Hepatocyte (in vitro differentiated cells): Measurements from ENCODE around the gene GRIN3A. TPM values are rescaled to one million over a fixed set of nuclear protein-coding genes. Genes with fewer than 3 reads are reported as not detected.

Source experiments
- DNase-seq: peaks from one replicate; pipeline ENCODE4 v3.0.0-alpha.2; 2016; ENCODE audit warnings: low spot score
- H2AFZ ChIP-seq: fragments of 200-600 bp; sonication (generic); 2 replicates; pipeline ENCODE4 v1.6.0; 2016; ENCODE audit warnings: antibody characterized with exemption, mild to moderate bottlenecking
- H3K27ac ChIP-seq: fragments of 200-600 bp; sonication (generic); 2 replicates; pipeline ENCODE4 v1.5.1; 2016; ENCODE audit warnings: mild to moderate bottlenecking
- H3K27me3 ChIP-seq: fragments of 200-600 bp; sonication (generic); 2 replicates; pipeline ENCODE4 v1.6.1; 2016
- H3K36me3 ChIP-seq: fragments of 200-600 bp; sonication (generic); replicated peaks from 2 replicates; pipeline ENCODE4 v1.5.1; 2016; ENCODE audit warnings: low read depth; ENCODE audit not compliant: insufficient read depth
- H3K4me1 ChIP-seq: fragments of 200-600 bp; sonication (generic); 2 replicates; pipeline ENCODE4 v1.5.1; 2016; ENCODE audit warnings: mild to moderate bottlenecking, moderate library complexity; ENCODE audit not compliant: insufficient read depth
- H3K4me2 ChIP-seq: fragments of 200-600 bp; sonication (generic); 2 replicates; pipeline ENCODE4 v1.6.0; 2016
- H3K4me3 ChIP-seq: fragments of 200-600 bp; sonication (generic); 2 replicates; pipeline ENCODE4 v1.5.1; 2016; ENCODE audit warnings: mild to moderate bottlenecking
- H3K79me2 ChIP-seq: fragments of 200-600 bp; sonication (generic); 2 replicates; pipeline ENCODE4 v1.6.0; 2017; ENCODE audit warnings: mild to moderate bottlenecking
- H3K9me2 ChIP-seq: fragments of 200-600 bp; sonication (generic); replicated peaks from 2 replicates; pipeline ENCODE4 v1.6.0; 2017; ENCODE audit warnings: mild to moderate bottlenecking; ENCODE audit not compliant: insufficient read depth
- H3K9me3 ChIP-seq: fragments of 200-600 bp; sonication (generic); 2 replicates; pipeline ENCODE4 v1.5.1; 2016; ENCODE audit warnings: low read depth, mild to moderate bottlenecking
- H4K20me1 ChIP-seq: fragments of 200-600 bp; sonication (generic); 2 replicates; pipeline ENCODE4 v1.6.0; 2016; ENCODE audit warnings: mild to moderate bottlenecking; ENCODE audit not compliant: insufficient read depth, poor library complexity, severe bottlenecking
- CTCF ChIP-seq: fragments of 200-600 bp; sonication (generic); IDR thresholded peaks from 2 replicates; pipeline ENCODE4 v1.5.1; 2016; ENCODE audit warnings: antibody characterized with exemption, mild to moderate bottlenecking; ENCODE audit not compliant: poor library complexity
- EZH2 ChIP-seq: fragments of 200-600 bp; sonication (generic); IDR thresholded peaks from 2 replicates; pipeline ENCODE4 v1.6.1; 2016; ENCODE audit warnings: antibody characterized with exemption, mild to moderate bottlenecking, borderline replicate concordance
- EZH2phosphoT487 ChIP-seq: fragments of 200-600 bp; sonication (generic); IDR thresholded peaks from one replicate; pipeline ENCODE4 v1.6.1; 2018; ENCODE audit warnings: antibody characterized with exemption, mild to moderate bottlenecking, low read depth, moderate library complexity; ENCODE audit not compliant: unreplicated experiment, severe bottlenecking
- WGBS: methylation state at CpG from one replicate; pipeline ENCODE4 v1.1.6; 2016; ENCODE audit warnings: low lambda C conversion rate; ENCODE audit errors: missing lambda C conversion rate; 5-methylcytosine and 5-hydroxymethylcytosine counted together
- polyA plus RNA-seq: library from polyadenylated mRNA; unstranded; fragments of >200 nt; fragmentation: Nextera tagmentation; extraction: Ambion mirVana; gene quantifications from 2 replicates; pipeline ENCODE4 v1.2.1, GENCODE V29; 2016
- total RNA-seq: library from RNA; depleted of rRNA; stranded (reverse); fragments of >200 nt; gene quantifications from 2 replicates; pipeline ENCODE4 v1.2.3, GENCODE V29; 2014

GRIN3A gene
- total and polyA plus RNA-seq, 2 experiments from 2014 or later: 0.10 TPM; not detected in 1

GRCh38 chr9:101639785-101640665, 98.4 kb downstream of the GRIN3A start:
- WGBS: 58% methylated on average over 2 of the region's 2 CpGs
- peak; percentile 19 for DNase-seq
- Histone ChIP-seq H3K27ac (peak overlapping the region; percentile 6), H4K20me1 (no peaks in the 10 kb centered on the region), H2AFZ (no peak overlapping the region), H3K4me1 (no peaks in the 10 kb centered on the region), H3K79me2 (no peaks in the 10 kb centered on the region), H3K27me3 (no peaks in the 10 kb centered on the region), H3K4me3 (no peak overlapping the region), H3K36me3 (no peaks in the 10 kb centered on the region), H3K4me2 (no peak overlapping the region), H3K9me3 (no peaks in the 10 kb centered on the region), H3K9me2 (no peaks in the 10 kb centered on the region)
- TF ChIP-seq EZH2 (no peak), EZH2phosphoT487 (no peak), CTCF (no peak)

GRCh38 chr9:101639311-101639710, 99.1 kb downstream of the GRIN3A start:
- Histone ChIP-seq H3K27me3 (no peaks in the 10 kb centered on the region), H3K36me3 (no peaks in the 10 kb centered on the region), H3K79me2 (no peaks in the 10 kb centered on the region), H2AFZ (no peak overlapping the region), H3K9me3 (no peaks in the 10 kb centered on the region), H3K9me2 (no peaks in the 10 kb centered on the region), H4K20me1 (no peaks in the 10 kb centered on the region), H3K4me2 (no peak overlapping the region), H3K4me3 (no peak overlapping the region), H3K4me1 (no peaks in the 10 kb centered on the region), H3K27ac (no peak overlapping the region)
- DNase-seq: peak; percentile 10
- no peak for TF ChIP-seq EZH2
- no peak for TF ChIP-seq CTCF
- no peak for TF ChIP-seq EZH2phosphoT487
- WGBS: 71% methylated on average over 1 of the region's 1 CpG

- WGBS: 89% methylated on average over 3 of the region's 3 CpGs
- H3K79me2 ChIP-seq: no peaks in the 10 kb centered on the region
- H4K20me1 ChIP-seq: no peaks in the 10 kb centered on the region
- H3K9me2 ChIP-seq: no peaks in the 10 kb centered on the region
- no peak overlapping the region for H3K27ac ChIP-seq
- DNase-seq: no peak
- H3K4me3 ChIP-seq: no peak overlapping the region
- no peak for TF ChIP-seq CTCF
- no peak for TF ChIP-seq EZH2phosphoT487
- no peak for TF ChIP-seq EZH2
- no peak overlapping the region for H3K4me2 ChIP-seq
- H3K27me3 ChIP-seq: no peaks in the 10 kb centered on the region
- H3K4me1 ChIP-seq: no peaks in the 10 kb centered on the region
- H3K36me3 ChIP-seq: no peaks in the 10 kb centered on the region
- no peak overlapping the region for H2AFZ ChIP-seq
- H3K9me3 ChIP-seq: no peaks in the 10 kb centered on the region
These were observed 102.2 kb downstream of the GRIN3A start for GRCh38 chr9:101636247-101636646.
